ENCODE data around the gene RTN4. TPM values are rescaled to one million over a fixed set of nuclear protein-coding genes. Genes with fewer than 3 reads are reported as not detected.

Gene RTN4
- total RNA-seq, 1 donor: 355 TPM

- no peaks in the 10 kb centered on the region for H3K36me3 ChIP-seq (ENCODE audit: insufficient read depth, low read length)
- H3K9me3 ChIP-seq (ENCODE audit: low read depth, low read length): no peaks in the 10 kb centered on the region
- no peaks in the 10 kb centered on the region for H3K27me3 ChIP-seq (ENCODE audit: insufficient read depth, low read length)
- no peak for DNase-seq (ENCODE audit: insufficient read length, low spot score, missing footprints)
- no peak overlapping the region for H2AFZ ChIP-seq (ENCODE audit: low read length)
- H3K79me2 ChIP-seq (ENCODE audit: insufficient read depth, low read length): no peaks in the 10 kb centered on the region
- no peak overlapping the region for H3K4me2 ChIP-seq (ENCODE audit: insufficient read depth, low read length)
- H3K4me3 ChIP-seq (ENCODE audit: insufficient read depth, low read length): no peak overlapping the region
- TF ChIP-seq, protein P1, sequence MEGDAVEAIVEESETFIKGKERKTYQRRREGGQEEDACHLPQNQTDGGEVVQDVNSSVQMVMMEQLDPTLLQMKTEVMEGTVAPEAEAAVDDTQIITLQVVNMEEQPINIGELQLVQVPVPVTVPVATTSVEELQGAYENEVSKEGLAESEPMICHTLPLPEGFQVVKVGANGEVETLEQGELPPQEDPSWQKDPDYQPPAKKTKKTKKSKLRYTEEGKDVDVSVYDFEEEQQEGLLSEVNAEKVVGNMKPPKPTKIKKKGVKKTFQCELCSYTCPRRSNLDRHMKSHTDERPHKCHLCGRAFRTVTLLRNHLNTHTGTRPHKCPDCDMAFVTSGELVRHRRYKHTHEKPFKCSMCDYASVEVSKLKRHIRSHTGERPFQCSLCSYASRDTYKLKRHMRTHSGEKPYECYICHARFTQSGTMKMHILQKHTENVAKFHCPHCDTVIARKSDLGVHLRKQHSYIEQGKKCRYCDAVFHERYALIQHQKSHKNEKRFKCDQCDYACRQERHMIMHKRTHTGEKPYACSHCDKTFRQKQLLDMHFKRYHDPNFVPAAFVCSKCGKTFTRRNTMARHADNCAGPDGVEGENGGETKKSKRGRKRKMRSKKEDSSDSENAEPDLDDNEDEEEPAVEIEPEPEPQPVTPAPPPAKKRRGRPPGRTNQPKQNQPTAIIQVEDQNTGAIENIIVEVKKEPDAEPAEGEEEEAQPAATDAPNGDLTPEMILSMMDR (IDR thresholded peaks at IDR 0.05; ENCODE audit: extremely low read depth, low read depth, low read length): no peak
- no peaks in the 10 kb centered on the region for H4K20me1 ChIP-seq (ENCODE audit: insufficient read depth, low read length)
- H3K4me1 ChIP-seq (ENCODE audit: insufficient read depth, low read length): peaks cover 13% of the 10 kb centered on the region
- H3K27ac ChIP-seq (ENCODE audit: low read depth, low read length): no peak overlapping the region
Observed at GRCh38 chr2:54942373-54942772, 107.9 kb downstream of the RTN4 start.

GRCh38 chr2:54941248-54941984, 108.8 kb downstream of the RTN4 start:
- peaks cover 12% of the 10 kb centered on the region for H3K4me1 ChIP-seq (ENCODE audit: insufficient read depth, low read length)
- H3K27me3 ChIP-seq (ENCODE audit: insufficient read depth, low read length): no peaks in the 10 kb centered on the region
- DNase-seq (ENCODE audit: insufficient read length, low spot score, missing footprints): no peak
- H3K9me3 ChIP-seq (ENCODE audit: low read depth, low read length): no peaks in the 10 kb centered on the region
- TF ChIP-seq, protein P1 (IDR thresholded peaks at IDR 0.05; ENCODE audit: extremely low read depth, low read depth, low read length): no peak
- no peaks in the 10 kb centered on the region for H3K36me3 ChIP-seq (ENCODE audit: insufficient read depth, low read length)
- no peak overlapping the region for H3K4me3 ChIP-seq (ENCODE audit: insufficient read depth, low read length)
- H3K79me2 ChIP-seq (ENCODE audit: insufficient read depth, low read length): no peaks in the 10 kb centered on the region
- no peak overlapping the region for H2AFZ ChIP-seq (ENCODE audit: low read length)
- no peaks in the 10 kb centered on the region for H4K20me1 ChIP-seq (ENCODE audit: insufficient read depth, low read length)
- H3K4me2 ChIP-seq (ENCODE audit: insufficient read depth, low read length): no peak overlapping the region
- no peak overlapping the region for H3K27ac ChIP-seq (ENCODE audit: low read depth, low read length)

GRCh38 chr2:54940723-54941122, 109.5 kb downstream of the RTN4 start:
- Histone ChIP-seq H3K9me3 (ENCODE audit: low read depth, low read length) (no peaks in the 10 kb centered on the region), H4K20me1 (ENCODE audit: insufficient read depth, low read length) (no peaks in the 10 kb centered on the region), H3K79me2 (ENCODE audit: insufficient read depth, low read length) (no peaks in the 10 kb centered on the region), H3K27me3 (ENCODE audit: insufficient read depth, low read length) (no peaks in the 10 kb centered on the region), H3K4me2 (ENCODE audit: insufficient read depth, low read length) (no peak overlapping the region), H2AFZ (ENCODE audit: low read length) (no peak overlapping the region), H3K27ac (ENCODE audit: low read depth, low read length) (no peak overlapping the region), H3K36me3 (ENCODE audit: insufficient read depth, low read length) (no peaks in the 10 kb centered on the region), H3K4me3 (ENCODE audit: insufficient read depth, low read length) (no peak overlapping the region), H3K4me1 (ENCODE audit: insufficient read depth, low read length) (peaks cover 6% of the 10 kb centered on the region)
- DNase-seq (ENCODE audit: insufficient read length, low spot score, missing footprints): no peak
- TF ChIP-seq, protein P1 (IDR thresholded peaks at IDR 0.05; ENCODE audit: extremely low read depth, low read depth, low read length): no peak

GRCh38 chr2:54939446-54940118, 110.7 kb downstream of the RTN4 start:
- H3K79me2 ChIP-seq (ENCODE audit: insufficient read depth, low read length): no peaks in the 10 kb centered on the region

More at GRCh38 chr2:54939446-54940118, 110.7 kb downstream of the RTN4 start:
- Histone ChIP-seq H4K20me1 (ENCODE audit: insufficient read depth, low read length) (no peaks in the 10 kb centered on the region), H3K4me2 (ENCODE audit: insufficient read depth, low read length) (no peak overlapping the region), H3K4me1 (ENCODE audit: insufficient read depth, low read length) (no peaks in the 10 kb centered on the region), H2AFZ (ENCODE audit: low read length) (no peak overlapping the region), H3K9me3 (ENCODE audit: low read depth, low read length) (no peaks in the 10 kb centered on the region), H3K27me3 (ENCODE audit: insufficient read depth, low read length) (no peaks in the 10 kb centered on the region), H3K4me3 (ENCODE audit: insufficient read depth, low read length) (no peak overlapping the region), H3K27ac (ENCODE audit: low read depth, low read length) (no peak overlapping the region), H3K36me3 (ENCODE audit: insufficient read depth, low read length) (no peaks in the 10 kb centered on the region)
- TF ChIP-seq, protein P1 (IDR thresholded peaks at IDR 0.05; ENCODE audit: extremely low read depth, low read depth, low read length): no peak
- DNase-seq (ENCODE audit: insufficient read length, low spot score, missing footprints): no peak

All from osteoblast (primary cell).